HG03354 (cell line): ENCODE measurements around the gene GRIA1.

Source experiments
- ATAC-seq: cut with Tn5 transposase; IDR thresholded peaks from one replicate; pipeline ENCODE4 v1.9.1; 2021; ENCODE audit warnings: mild to moderate bottlenecking; ENCODE audit not compliant: unreplicated experiment, poor library complexity, severe bottlenecking

Gene GRIA1

DNA sequence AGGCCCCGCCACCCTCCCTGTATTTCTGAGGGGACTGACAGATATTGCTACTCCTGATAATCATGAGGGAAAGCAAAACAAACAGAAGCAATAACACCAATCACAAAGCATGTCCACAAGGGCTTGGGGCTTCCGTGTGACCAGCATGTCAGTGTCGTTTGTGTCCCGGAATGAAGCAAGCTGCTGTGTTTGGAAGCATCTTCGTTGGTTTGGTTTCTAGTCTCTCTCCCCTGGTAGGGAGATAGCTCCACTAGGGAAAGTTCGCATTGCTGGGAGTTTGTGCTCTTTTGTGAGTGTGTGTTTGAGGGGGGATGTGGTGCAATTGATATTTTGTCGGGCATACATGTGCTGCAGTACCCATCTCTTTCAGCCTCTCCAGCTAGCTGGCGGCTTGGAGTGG lies 1.4 kb downstream of the GRIA1 start:
- ATAC-seq: no peak

DNA sequence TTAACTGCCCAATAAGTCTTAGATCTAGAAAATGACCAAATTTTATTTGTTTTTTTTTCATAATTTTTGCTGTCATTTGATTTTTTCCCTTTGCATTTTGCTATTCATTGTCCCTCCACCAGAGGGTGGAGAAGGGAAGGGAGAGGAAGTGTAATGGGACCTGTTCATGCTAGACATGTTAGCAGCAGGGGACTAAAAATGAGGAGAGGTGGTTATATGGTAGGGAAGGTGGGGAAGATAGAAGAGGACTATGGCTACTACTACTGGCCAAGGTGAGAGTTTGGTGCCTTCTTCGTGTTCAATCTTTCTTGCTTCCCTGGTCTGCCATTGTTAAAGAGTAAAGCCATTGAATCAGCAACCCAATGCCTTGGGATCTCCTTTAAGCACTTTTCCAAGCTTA lies 6.4 kb downstream of the GRIA1 start:
- ATAC-seq: no peak

- ATAC-seq: no peak
These were observed 8.0 kb downstream of the GRIA1 start for GRCh38 chr5:153498516-153498915.

DNA sequence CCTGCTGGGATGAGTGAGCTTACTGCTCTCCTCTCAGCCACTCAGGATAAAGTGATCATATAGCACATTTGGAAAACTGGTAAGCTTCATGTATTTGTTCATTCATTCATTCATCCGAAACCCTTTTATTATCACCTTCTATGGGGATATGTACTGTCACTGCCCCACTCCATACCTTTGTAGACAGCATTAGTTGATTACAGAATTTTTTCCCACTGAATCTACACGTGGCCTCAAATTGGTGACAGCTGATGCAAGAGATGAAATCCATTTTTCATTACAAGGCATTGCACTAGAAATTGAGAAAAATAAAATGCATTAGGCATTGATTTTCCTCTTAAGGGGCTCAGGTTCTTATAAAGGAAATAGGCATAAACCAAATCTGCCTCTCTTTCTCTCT lies 9.7 kb downstream of the GRIA1 start:
- ATAC-seq: no peak

GRCh38 chr5:153504726-153505125 lies 14.3 kb downstream of the GRIA1 start:
- ATAC-seq: no peak

DNA sequence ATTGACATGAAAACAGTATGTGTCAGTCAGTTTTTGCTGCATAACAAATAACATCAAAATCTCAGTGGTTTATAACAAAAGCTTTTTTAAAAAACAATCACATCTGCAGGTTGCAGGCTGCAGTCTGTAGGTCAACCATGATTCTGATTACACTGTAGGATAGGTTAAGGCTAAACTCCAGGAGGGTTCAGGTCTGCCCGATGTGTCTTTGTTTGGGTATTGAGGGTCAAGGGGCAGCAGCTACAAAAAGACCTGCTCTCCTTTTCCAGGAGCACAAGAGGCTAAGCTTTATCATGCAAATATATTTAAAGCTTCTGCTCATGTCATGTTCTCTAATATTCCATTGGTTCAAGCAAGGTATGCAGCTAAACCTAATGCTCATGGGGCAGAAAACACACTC lies 18.2 kb downstream of the GRIA1 start:
- ATAC-seq: no peak

DNA sequence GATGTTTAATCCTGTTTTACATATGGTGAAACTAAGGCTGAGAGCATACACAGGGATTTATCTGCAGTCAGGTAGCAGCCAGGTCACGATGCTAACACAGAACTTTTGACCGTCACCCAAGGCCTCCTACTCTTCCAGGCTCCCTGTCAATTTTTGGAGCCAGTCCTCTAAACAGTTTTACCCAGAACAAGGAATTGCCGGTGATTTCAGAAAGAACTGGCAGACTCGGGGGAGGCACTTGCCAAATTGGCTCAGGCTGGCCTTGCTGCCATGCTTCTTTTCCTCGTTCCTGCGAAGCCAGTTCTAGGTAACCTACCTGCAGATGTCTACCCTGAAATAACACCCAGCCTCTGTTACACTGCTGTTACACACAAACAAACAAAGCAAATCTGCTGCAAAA lies 21.2 kb downstream of the GRIA1 start:
- no peak for ATAC-seq

DNA sequence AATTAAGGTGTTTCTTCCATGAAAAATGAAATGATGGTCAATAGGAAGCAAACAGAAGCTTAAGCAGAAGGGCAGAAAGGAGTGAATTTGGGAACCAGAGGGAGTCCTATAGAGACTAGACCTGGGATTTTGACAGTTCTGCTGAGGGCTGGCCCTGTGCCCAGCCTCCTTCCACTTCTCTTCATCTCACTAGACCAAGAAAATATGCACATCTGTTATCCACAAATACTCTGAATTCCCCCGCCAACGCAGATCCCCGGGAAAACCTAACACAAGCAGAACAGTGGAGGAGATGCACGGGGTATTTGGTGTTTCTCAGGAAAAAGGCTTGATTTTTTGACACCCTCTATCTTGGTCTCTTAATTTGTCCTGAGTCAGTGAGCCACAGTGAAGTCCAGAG lies 22.7 kb downstream of the GRIA1 start:
- no peak for ATAC-seq

GRCh38 chr5:153515301-153515700 lies 24.8 kb downstream of the GRIA1 start:
- no peak for ATAC-seq

DNA sequence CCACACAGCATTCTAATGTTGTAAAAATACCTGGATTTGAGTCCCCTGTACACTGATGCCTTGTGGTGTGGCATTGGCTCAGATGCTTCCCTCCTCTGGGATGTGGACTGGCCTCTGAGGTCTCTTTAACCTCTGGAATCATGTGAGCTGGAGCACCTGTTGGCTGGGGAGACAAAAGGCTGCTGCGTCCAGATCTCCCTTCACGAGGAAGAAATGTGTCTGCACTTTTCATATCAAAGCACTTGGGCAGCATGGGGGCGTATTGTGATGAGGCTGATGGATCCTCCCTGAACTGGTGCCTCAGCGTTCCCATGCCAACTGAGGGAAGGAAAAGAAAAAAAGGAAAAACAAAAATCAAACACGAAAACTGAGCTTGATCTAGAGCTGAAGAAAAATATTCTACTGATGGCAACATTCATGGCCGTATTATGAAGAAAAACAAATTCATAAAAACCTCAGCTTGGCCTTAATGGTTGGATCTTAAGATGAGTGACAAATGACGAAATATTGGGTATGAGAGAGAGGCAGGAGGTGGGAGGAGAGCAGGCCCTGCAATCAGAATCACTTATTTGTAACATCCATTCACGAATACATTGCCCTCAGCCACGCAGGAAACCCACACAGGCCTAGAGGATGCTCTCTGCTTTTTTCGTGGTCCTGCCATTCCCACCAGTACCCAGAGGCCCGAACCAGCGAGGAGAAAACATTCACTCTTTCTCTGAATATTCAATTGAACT lies 26.2 kb downstream of the GRIA1 start:
- ATAC-seq: no peak

- ATAC-seq: no peak
These were observed 26.8 kb downstream of the GRIA1 start for GRCh38 chr5:153517241-153517611.

DNA sequence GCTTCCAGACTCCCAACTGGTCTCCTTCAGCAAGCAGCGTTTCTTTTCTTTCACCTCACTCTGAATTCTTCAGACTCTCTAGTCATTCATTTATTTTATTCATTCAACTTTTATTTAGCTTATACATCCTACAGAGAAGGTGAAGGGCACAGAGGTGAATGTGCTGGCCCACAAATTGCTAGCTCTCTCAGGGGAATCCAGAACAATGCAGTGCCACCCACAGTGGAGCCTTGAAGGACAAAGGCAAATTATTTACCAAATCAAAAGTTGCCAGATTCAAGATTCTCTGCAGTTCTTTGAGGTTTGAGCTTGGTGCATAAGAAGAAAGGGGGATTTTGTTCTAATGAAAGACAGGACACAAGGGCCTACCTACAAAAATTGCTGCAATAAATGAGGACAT lies 29.7 kb downstream of the GRIA1 start:
- no peak for ATAC-seq

- no peak for ATAC-seq
These were observed 30.5 kb downstream of the GRIA1 start for GRCh38 chr5:153520952-153521351.

DNA sequence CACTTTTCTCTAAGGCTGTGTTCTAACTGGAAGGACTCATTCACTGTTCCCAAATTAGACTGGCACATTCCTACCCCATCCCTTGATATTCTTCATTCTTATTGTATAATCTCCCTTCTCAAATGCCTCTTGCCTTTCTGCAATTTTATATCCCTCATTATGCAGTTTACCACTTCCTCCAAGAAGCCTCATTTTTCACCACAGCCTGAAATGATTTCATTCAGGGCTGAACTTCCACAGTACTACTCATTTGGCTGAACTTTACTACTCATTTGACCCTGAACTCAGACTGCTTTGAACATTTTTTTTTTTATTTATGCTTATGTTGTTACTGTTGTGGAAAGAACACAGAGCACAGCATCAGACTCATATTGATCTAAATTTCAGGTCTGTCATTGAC lies 32.7 kb downstream of the GRIA1 start:
- no peak for ATAC-seq

GRCh38 chr5:153523831-153524230 lies 33.4 kb downstream of the GRIA1 start:
- no peak for ATAC-seq

- no peak for ATAC-seq
These were observed 35.1 kb downstream of the GRIA1 start for GRCh38 chr5:153525536-153525935.

DNA sequence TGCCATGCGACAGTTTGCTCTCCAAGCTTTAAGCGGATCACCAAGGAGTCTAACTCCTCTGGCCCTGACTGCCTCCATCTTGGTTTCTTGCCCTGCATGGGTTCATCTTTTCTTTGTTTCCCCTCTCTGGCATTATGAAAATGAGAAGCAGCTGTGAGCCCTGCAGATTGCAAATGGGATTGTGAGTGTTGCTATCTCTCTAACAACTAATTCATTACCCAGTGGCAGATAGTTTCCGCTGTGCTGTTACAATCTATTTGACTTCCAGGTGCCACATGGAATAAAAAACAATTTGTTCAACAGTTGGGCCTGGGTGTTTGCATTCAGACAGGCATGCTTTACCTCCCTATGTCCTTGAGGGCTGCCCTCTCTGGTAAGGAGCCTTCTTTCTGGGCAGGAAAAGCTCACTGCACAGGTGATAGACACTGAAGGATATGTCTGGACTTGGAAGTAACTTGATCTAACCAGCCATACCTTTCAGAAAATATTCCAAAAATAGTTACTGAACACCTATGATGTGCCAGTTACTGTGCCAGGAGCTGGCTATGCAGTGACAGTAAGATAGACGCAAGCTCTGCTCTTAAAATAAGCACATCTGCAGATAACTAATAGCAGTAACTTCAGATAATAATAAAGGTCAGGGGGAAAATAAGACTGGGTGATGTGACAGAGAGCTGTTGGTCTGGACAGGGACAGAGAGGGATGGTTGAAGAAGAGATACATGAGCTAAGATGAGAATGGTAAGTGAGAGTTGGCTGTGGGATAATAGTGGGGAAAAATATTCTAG lies 40.1 kb downstream of the GRIA1 start:
- ATAC-seq: no peak

DNA sequence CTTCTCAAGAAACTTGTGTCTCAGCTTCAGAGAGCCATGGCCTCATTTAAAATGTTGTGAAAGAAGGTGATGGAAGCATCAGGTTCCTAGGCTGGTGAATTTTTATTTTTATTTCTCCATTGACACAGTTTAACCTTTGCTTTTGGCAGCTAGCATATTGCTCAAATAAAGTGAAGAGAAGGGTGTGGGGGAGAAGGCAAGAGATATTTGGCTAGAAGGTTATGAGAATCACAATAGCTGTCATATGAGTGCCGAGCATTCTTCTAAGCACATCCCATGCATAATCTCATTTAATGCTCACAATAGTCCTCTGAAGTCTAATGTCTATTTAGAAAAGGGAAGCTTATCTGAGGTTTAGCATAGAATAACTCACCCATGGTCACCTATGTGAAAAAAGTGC lies 43.1 kb downstream of the GRIA1 start:
- no peak for ATAC-seq

GRCh38 chr5:153534102-153534501 lies 43.6 kb downstream of the GRIA1 start:
- ATAC-seq: no peak

- ATAC-seq: no peak
These were observed 46.7 kb downstream of the GRIA1 start for GRCh38 chr5:153537207-153537606.

DNA sequence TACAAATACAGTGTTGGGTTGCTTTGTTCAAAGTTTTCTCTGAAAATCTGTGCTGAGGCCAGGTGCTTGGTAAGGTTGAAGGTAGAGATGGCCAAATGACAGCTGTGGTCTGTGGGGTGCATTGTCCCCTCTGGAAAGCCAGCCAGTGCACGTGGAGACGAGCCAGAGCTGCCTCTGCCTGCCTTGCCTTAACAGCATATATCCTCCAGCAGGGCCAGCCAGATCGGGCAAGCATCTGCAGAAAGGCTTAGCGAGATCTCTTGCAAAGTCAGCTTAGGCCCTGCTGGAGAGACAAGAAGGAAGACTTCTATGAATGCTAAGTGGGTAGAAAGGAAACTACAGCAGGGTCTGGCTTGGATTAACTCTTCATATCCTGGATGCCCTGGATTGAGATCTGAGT lies 49.5 kb downstream of the GRIA1 start:
- no peak for ATAC-seq
